Activated CD8-positive, alpha-beta memory T cell treated with anti-CD3 and anti-CD28 coated beads, Interleukin-2, amount 50 U/mL, for 4 hours (primary cell): ENCODE measurements around the gene RNF114.
A peak's percentile ranks its signal among the peaks of the same experiment; 100 is the strongest.
"Not testable (repeated sequence)": the region's sequence is repeated elsewhere in the genome, so short reads cannot be mapped to it uniquely, and the experiment has no call there.

Experiments used
- DNase-seq: peaks from one replicate; pipeline ENCODE4 v3.0.0-alpha.2; 2020

The RNF114 gene

DNA sequence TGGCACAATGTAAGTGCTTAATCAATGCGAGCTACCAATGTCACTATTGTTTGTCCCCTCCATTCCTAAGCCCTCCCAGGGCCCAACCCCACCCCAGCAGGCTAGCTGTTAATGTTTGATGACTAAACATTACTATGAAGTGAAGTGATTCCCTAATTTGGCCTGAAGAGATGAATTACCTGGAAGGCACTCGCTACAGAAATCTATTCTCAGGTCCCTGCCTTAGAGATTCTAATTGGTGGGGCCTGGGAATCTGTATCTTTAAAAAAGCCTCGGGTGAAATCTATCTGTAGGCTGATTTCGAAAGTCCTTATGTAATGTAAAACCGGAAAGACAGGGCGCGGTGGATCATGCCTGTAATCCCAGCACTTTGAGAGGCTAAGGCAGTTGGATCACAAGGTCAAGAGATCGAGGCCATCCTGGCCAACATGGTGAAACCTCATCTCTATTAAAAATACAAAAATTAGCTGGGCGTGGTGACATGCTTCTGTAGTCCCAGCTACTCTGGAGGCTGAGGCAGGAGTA, 29.6 kb downstream of the RNF114 start:
- no peak for DNase-seq

DNA sequence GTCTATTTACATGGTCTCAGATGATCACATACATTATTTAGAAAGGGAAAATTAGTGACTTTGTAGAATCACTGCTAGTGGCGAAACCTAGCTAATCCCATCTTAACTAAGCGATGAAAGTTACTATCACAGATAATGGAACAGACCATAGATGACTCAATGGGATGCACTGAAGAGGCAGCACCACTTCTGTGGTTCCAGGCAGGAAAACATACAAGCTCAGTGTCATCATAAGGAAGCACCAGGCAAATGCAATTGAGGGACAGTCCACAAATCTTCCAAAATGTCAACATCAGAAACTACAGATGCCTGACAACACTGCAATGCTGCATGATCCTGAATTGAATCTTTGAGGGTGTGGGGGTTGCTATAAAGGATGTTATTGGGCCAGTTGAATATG, 30.7 kb downstream of the RNF114 start:
- DNase-seq = no peak

- DNase-seq = no peak
Observed at GRCh38 chr20:49969234-49969633, 33.0 kb downstream of the RNF114 start.

DNA sequence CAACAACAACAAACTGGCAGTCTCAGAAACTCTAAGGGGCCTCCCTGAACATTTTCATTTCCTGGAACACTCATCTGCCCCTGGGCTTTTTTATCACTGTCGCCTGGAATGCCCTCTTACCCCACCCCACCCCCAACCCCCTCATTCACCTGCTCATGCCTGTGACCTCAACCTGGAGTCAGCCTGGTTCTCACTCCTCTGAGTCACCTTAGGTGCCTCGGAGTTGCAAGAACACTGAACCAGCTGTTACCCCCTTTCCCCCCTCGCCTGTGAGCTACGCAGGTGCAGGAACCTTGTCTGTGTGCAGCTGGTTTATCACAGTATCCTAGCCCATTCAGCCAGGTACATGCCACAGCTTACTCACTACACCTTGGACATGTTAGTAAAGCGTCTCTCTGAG, 33.7 kb downstream of the RNF114 start:
- DNase-seq = no peak

DNA sequence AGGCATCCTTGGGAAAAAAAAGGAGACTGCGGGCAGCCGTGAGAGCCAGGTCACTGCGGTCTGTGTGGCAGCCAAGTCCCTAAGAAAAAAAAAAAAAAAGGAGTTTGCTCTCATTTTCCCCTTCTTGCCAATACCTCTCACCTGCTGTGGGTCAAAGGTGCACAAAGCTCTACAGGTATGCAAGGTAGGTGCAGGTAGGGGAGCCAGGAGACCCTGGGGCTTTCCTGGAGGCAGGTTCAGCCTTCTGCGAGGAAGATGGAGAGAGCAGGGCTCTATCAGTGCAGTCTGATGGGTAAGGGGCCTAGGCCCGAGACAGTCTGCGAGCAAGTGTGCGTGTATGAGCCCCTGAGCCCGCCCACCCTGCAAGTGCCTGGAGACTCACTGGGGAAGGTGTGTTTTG, 34.3 kb downstream of the RNF114 start:
- no peak for DNase-seq

DNA sequence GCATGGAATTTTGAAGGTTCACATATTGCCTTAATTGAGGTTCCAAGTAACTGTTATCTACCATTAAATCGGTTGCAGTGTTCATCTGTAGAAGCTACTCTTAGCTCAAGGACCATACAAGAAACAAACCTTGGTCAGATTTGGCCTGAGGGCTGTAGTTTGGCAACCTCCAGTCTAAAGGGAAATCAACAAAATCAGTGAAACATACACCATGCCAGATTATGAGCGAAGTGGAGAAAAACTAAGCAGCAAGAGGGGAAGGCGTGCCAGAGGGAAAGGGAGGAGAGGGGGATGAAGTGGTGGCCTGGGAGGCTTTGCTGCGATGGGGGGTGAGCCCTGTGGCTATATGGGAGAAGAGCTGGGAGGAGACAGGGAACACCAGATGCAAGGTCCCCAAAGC, 37.8 kb downstream of the RNF114 start:
- no peak for DNase-seq

- no peak for DNase-seq
Observed at GRCh38 chr20:49976542-49976941, 40.3 kb downstream of the RNF114 start.

DNA sequence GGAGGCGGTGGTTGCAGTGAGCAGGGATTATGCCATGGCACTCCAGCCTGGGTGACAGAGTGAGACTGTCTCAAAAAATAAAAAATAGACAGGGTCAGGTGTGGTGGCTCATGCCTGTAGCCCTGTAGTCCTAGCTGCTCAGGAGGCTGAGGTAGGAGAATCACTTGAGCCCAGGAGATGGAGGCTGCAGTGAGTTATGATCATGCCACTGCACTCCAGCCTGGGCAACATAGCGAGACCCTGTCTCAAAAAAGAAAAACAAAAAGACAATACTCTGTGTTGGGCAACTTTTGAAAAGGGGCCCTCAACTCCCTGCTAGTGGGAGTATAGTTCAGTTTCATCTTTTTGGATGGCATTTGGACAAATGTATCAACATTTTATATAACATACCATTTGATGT, 41.5 kb downstream of the RNF114 start:
- DNase-seq = not testable (repeated sequence)

DNA sequence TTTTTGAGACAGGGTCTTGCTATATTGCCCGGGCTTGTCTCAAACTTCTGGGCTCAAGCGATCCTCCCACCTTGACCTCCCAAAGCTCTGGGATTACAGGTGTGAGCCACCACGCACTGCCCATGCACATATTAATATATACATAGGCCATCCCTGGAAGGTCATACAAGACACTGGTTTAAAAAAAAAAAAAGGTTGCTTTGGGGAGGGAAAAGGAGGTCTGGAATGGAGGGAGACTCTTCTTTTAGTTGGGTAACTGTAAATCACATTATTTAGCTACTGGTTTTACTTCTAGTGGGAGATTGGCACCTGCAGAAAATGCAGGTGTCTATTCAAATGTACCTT, 42.5 kb downstream of the RNF114 start:
- DNase-seq = no peak

- peak; percentile 70 for DNase-seq
Observed at GRCh38 chr20:49979030-49979832, 43.0 kb downstream of the RNF114 start.

DNA sequence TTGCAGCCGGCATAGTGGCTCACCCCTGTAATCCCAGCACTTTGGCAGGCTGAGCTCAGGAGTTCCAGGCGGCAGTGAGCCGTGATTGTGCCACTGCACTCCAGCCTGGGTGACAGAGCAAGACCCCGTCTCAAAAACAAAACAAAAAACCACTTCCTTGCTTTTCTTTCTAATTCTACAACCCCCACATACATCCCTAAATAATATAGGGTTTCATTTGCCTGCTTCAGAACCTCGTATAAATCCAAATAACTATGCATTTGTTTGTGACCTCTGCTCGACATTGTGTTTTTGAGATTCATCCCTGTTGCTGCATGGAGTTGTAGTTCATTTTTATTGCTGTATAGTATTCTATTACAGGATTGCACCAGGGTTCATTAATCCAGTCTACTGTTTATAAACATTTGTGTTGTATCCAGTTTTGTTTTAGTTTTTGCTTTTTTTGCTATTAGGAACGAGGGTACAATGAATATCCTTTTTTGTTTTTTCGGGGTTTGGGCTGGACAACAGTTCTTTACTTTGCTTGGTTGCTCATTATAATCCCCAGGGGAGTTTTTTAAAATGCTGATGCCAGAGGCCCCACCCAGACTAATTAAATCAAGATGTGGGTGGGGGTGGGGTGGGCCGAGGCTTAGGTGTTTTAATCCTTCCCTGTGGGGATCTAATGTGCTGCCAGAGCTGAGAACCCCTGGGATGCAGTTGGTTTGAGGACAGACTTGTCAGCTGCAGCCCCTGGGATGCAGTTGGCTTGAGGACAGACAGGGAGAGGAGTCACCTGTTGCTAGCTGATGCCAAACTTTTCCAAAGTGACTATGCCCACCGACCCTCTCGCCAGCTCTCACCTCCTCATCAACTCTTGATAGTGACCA, 44.2 kb downstream of the RNF114 start:
- no peak for DNase-seq

- DNase-seq = no peak
Observed at GRCh38 chr20:49981218-49982071, 45.2 kb downstream of the RNF114 start.

GRCh38 chr20:49982072-49982345, 45.8 kb downstream of the RNF114 start:
- no peak for DNase-seq

DNA sequence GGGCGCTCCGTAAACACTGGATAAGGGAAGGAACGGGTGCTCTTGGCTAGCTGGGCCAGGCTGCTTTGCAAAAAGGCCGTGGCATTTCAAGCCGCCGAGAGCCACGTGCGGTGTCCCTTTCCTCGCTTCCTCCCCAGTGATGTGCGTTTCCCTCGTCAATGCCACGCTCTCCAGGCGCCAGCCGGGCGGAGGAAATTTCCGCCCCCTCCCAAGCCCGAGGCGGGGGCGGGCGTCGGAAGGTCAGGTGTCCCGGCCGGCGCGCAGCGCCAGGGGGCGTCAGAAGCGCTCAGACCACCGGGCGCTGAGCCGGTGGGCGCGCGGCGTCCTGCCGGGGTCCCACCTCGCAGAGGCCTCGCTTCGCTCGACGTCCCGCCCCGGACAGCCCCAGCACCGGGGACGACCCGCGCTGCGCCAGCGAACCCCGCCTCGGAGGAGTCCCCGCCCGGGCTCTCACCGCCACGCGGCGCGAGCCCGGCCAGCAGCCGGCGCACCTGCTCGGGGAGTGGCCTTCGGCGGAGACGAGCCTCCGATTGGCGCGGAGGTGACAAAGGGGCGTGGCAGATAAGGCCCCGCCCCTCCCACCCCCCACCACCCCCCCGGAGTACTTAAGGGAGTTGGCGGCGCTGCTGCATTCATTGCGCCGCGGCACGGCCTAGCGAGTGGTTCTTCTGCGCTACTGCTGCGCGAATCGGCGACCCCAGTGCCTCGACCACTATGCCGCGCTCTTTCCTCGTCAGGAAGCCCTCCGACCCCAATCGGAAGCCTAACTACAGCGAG, 46.3 kb downstream of the RNF114 start, which contains the start of gene SNAI1:
SNAI1 (plus strand) TSS at position 635 of the 777 bp plus-strand sequence; CDS start at position 715, 80 bp downstream.
- peak; percentile 81 for DNase-seq

- no peak for DNase-seq
Observed at GRCh38 chr20:49983123-49983847, 47.1 kb downstream of the RNF114 start.

DNA sequence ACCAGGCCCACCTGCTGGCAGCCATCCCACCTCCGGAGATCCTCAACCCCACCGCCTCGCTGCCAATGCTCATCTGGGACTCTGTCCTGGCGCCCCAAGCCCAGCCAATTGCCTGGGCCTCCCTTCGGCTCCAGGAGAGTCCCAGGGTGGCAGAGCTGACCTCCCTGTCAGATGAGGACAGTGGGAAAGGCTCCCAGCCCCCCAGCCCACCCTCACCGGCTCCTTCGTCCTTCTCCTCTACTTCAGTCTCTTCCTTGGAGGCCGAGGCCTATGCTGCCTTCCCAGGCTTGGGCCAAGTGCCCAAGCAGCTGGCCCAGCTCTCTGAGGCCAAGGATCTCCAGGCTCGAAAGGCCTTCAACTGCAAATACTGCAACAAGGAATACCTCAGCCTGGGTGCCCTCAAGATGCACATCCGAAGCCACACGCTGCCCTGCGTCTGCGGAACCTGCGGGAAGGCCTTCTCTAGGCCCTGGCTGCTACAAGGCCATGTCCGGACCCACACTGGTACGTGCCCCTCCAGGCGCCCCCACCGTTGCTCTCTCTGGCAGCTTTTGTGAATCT, 47.7 kb downstream of the RNF114 start:
- no peak for DNase-seq

GRCh38 chr20:49984426-49985153, 48.4 kb downstream of the RNF114 start:
- DNase-seq = no peak

GRCh38 chr20:49985157-49985556, 49.0 kb downstream of the RNF114 start:
- no peak for DNase-seq

DNA sequence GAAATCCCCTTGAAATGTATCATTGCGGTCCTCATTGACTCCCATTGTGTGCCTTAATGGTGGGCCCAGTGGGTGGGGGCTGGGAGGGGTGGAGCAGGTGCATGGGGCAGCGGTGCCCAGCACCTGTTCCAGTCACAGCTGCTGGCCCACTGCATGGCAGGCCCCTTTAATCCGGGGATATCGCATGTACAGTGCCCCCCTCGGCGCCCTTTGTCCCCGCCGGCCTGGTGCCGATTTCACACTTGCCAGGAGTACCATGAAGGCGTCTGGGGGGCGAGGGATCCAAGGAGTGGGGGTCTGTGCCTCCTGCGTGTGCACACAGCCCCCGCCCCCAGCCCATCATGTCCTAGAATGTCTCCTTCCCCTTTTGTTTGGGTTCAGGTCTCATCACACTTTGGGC, 49.4 kb downstream of the RNF114 start:
- no peak for DNase-seq

DNA sequence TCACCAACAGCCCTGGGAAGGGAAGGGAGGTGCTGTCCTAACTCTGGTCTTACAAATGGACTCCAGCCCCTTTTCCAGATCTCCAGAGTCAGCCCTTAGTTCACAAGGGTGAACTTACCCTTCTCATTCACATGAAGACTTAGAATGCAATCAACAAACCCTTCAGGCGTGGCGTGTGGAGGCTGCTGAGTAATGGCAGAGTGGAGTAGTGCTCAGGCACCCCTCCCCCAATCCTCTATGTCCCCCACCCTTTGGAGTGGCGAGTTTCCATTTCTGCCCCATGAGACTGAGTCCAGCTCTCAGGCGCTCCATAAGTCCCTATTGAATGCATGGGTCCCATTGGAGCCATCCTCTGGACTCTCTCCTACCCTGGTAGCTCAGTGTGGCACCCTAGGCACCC, 49.9 kb downstream of the RNF114 start:
- no peak for DNase-seq
